ENCODE measurements around the gene DLGAP4.
"Not testable (repeated sequence)": the region's sequence is repeated elsewhere in the genome, so short reads cannot be mapped to it uniquely, and the experiment has no call there.

DLGAP4 gene

GRCh38 chr20:36355469-36356171 is 49.5 kb downstream of the DLGAP4 start:
- DNase-seq, result no peak

DNA sequence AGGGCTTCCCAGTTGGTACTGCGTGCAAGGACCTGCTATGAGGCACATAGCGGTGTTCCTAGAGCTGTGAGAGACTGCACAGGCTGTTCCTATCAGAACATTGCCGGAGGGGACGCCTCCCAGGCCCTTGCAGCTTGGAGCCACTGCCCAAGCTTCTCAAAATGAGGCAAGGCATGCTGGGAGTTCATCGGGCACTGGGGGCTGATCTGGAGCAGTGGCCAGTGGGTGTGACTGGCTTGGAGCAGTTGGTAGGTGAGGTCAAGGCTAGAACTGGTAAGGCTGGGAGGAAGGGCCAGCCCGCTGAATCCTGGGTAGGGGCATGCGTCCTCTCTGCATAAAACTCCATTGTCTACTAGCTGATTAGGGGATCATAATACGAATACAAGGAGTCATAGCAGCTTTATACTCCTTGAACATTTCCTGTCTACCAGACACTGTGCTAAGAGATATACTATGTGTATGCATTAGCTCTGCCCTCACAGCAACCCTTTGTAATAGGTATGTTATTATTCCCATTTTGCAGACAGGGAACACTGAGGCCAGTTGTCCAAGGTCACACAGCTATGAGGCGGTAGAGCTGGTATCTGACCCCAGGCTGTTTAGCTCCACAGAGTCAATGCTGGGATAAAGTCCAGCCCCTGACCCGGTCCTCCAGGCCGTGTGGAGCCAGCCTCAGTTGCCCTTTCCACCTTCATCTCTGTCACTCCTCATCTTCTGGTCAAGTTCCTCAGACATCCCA is 53.7 kb downstream of the DLGAP4 start:
- DNase-seq, result no peak

DNA sequence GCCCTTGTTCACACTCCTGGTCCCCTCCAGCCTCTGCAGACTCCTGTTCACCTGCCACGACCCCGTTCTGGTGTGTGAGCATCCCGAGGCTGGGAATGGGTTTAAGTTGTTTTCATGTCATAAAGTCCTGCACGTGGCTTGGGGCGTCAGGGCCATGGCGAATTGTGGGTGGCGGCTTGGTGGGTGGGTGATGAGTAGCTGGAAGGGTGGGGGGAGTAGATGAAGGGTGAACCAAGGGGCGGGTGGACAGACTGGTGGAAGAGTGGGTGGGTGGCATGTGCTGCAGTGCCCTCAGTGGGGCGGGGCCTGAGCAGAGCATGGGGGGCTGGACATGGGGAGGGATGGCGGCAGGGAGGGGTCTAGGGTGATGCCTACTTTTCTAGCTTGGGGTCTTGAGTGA is 54.3 kb downstream of the DLGAP4 start:
- DNase-seq, result no peak

DNA sequence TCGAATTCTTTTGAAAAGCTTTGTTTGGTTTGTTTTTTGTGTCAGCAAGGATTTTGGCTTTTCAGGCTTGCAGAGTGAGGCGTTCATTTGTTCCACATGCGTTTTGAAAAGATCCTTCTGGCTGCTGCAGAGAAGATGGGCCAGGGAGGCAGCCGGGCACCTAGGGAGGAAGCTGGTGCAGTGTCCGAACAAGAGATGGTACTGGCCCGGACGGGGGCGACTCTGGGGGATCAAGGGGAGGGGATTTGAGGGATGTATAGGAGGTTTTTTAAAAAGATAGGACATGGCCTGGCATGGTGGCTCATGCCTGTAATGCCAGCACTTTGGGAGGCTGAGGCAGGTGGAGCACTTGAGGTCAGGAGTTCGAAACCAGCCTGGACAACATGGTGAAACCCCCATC is 55.3 kb downstream of the DLGAP4 start:
- DNase-seq, result no peak

DNA sequence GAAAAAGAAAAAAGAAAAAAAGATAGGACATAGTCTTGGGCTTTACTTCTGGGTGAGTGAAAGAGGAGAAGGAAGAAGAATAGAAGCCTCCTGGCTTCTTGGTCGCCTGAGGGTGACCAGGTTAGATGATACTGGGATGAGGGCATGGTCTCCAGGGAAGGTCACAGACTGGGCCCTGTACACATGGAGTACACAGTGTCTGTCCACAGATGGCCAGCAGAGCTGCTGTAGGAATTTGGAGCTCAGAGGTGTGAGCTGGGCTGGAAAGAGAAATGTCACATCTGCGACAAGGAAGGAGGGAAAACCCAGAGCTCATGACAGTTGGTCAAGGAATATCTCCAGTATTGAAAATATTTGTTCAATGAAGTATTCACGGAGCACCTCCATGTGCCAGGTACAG is 56.1 kb downstream of the DLGAP4 start:
- DNase-seq, result no peak

DNA sequence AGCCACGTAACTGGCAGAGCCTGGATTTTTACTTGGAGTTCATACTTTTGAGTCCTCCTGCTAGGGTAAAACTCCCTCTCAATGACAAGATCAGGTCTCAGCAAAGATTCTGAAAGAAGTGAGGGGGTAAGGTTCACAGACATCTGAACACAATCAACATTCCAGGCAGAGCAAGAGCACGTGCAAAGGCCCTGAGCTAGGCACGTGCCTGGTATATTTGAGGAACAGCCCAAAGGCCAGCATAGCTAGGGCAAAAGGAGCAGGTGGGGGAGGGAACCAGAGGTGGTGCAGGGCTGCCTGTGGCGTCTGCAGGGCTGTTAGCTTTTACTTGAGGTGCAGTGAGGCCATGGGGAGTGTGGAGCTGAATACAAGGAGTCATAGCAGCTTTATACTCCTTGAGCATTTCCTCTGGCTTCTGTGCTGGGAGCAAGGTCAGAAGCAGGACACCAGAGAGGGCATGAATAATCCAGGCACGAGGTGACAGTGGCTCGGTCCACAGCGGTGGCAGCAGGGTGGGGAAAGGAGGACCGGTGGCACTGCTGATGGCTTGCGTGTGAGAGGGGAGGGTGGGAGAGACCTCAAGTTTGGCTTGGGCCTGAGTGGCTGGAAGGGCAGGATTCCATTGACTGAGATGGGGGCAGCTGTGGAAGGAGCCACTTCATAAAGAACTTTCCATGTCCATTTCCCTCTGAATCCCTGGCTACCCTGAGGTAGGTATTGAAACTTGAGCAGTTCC is 57.0 kb downstream of the DLGAP4 start:
- no peak for DNase-seq

DNA sequence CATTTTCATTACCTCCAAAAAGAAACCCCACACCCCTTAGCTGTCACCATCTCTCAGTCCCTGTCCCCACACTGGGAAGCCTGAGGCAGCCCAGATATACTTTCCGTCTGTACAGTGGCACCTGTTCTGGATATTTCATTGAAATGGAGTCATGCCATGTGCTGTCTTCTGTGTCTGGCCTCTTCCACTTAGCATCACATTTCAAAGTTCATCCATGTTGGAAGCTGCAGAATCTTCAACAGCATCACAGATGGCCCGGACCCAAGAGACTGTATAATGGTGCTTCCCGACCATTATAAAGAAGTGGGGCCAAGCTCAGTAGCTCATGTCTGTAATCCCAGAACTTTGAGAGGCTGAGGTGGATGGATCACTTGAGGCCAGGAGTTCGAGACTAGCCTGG is 58.4 kb downstream of the DLGAP4 start:
- DNase-seq, result no peak

DNA sequence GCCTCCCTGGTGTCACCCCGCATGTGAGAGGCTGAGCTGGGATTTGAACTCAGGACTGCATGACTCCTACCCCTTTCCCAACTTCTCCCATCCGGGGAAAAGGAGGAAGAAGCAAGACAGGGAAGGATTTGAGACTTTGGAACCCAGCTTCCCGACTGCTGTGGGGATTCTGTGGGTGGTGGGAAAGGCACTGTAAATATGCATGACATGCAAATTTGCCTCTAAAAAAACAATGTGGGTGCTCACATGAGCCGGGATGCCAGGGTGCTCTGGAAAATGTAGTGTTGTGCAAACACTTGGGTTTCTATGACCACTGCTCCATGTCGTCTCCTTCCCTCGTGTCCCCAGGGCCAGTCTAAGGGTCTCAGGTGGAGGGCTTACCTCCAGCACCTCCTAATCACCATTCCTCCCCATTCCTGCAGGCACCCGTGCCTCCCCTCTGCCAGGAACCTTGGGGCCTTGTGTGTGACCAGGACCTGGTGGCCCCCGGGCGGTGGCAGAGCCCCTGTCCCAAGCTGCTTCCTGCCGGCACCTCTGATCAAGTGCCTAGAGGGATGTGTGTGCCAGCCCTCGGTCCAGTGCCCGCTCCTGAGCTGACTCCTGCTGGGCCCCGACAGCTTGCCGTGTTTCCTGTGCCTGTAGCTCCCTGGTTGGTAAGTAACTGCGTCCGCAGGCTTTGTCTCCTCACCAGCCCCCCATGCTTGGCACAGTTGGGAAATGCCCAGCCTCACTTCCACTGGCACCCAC is 60.7 kb downstream of the DLGAP4 start:
- DNase-seq, result no peak

DNA sequence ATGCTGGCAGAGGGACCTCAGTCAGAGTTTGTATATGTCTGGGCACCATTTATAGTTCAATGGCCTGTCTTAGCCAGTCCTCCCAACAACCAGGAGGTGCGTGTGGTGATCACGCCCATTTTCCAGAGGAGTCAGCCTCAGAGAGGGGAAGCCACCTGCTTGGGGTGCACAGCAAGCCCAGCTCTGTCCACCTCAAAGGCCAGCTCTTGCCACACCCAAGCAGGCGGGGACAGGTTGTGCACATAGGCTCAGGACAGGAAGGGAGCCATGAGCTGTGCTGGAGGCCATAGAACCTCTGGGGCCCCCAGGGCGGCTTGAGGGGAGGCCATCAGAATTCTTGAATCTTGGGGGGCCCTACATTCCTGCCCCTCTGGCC is 61.2 kb downstream of the DLGAP4 start:
- no peak for DNase-seq

DNA sequence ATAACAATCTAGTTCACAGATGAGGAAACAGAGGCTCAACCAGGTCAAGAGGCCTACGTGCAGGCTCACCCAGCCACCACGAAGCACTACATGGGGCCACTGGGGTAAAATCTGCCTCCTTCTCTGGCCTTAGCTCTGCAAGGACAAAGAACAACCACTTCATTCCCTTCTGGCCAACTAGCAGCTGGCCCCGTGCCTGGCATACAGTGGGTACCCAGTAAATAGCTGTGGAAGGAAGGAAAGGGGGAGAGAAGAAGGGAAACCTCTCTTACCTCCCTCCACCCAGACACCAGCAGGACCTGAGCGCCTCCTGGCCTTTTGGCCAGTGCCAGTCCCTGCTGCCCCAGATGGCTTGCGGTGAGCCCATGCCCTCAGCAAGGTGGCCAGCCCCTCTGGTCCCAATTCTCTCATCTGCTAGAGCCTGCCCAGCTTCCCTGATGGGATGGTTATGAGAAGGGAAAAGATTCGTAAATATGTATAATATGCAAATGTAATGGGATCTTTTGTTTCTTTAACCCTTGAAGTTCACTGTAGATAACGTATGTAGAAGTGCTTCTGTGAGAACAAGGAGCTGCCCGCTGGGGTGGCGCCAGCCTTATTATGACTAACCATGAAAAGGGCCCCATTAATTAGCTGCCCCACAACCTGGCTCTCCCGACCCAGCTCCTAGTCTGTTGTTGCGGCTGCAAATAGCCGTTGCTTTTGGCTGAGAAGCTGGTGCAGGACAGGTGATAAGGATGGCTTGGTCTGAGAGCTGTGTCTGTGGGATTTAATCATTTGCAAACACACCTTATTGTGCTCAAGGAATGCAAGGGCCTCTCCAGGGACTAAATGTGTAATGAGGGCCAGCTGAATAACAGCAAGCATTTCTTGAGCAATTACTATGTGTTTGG is 62.0 kb downstream of the DLGAP4 start:
- DNase-seq, result no peak

- DNase-seq, result no peak
Measured at GRCh38 chr20:36368869-36369268, 62.7 kb downstream of the DLGAP4 start.

DNA sequence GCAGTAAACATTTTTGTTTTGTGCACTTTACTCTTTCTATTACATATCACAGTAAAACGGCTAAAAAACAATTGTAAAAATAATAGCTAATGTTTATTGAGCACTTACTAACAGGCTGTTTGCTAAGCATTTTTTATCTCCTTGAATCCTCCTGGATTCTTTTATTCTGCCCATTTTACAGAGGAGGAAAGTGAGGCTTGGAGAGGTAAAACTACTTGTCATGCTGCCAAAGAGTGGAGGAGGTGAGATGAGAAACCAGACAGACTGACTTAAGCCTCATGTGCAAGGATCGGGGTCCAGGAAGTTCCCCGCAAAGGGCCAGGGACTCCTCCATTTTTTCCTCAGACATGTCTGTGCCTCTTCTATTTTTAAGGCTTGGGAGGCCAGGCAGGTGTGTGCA is 63.6 kb downstream of the DLGAP4 start:
- no peak for DNase-seq

- no peak for DNase-seq
Measured at GRCh38 chr20:36370991-36371790, 65.1 kb downstream of the DLGAP4 start.

- no peak for DNase-seq
Measured at GRCh38 chr20:36372666-36373065, 66.5 kb downstream of the DLGAP4 start.

DNA sequence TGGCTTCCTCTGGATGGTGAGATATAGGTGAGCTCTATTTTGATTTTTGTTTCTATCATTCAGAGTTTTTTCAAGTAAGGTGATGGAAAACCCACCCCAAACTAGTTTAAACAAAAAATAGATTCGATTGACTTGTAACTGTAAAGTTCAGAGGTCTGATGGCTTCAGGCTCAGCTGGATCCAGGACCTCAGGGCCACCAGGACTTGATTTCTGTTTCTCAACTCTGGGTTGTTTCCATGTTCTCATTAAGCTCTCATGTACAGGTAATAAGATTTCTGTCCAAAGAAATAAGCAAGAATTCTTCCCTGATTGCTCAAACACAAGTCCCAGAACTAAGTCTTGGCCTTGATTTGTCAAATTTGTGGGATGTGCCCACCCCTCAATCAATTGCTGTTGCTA is 67.0 kb downstream of the DLGAP4 start:
- no peak for DNase-seq

GRCh38 chr20:36374995-36375394 is 68.9 kb downstream of the DLGAP4 start:
- DNase-seq, result no peak

DNA sequence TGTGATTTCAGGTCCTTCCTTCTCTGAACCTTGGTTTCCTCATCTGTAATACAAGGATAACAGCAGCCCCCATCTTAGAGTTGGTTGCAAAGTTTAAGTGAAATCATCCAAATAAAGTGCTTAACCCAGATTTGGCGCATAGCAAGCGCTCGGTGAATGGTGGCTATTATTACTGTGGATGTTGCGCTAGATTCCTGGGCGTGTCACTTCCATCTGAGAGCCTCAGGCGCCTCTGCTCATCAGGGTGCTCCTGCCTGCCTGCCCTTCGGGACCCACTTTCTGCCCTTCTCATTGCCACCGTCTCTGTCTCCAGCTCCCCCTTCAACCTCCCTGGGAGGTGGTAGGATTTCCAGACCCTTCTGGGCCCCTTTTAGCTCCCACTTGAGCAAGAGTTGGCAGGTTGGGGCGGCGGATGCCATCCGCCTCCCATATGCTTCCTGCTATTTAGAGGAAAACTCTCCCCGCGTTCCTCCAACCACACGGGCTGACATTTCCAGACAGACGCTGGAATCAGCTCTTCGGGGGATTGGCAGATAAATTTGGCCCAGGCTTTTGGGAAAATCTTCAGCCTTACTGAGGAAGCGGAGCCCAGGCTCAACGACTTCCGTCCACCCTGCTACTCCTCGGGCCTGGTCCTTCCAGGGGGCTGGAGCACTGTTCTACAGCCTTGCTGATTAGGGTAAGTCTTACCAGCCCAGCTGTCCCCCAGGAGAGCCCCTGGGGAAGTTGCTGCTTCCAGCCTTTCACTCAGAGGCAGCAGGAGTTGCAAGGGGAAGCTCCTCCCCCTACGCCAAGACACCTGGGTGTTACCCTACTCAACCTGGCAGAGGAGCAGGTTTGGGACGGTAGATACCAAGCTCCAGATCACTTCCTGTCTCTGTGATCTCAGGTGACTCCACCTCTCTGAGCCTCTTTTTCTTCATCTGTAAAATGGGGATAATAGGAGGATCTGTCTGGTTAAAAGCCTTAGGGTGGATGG is 71.5 kb downstream of the DLGAP4 start:
- DNase-seq, result no peak

- DNase-seq, result no peak
Measured at GRCh38 chr20:36378686-36379085, 72.5 kb downstream of the DLGAP4 start.

DNA sequence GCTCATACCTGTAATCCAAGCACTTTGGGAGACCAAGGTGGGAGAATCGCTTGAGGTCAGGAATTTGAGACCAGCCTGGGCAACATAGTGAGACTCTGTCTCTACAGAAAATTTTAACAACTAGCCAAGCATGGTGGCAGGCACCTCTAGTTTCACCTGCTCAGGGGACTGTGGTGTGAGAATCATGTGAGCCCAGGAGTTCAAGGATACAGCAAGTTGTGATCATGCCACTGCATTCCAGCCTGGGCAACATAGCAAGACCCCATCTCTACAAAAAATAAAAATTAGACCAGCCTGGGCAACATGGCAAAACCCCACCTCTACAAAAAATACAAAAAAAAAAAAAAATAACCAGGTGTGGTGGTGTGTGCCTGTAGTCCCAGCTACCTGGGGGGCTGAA is 73.8 kb downstream of the DLGAP4 start:
- not testable (repeated sequence) for DNase-seq

GRCh38 chr20:36384022-36384619 is 78.0 kb downstream of the DLGAP4 start:
- no peak for DNase-seq
